A549 (cell line): ENCODE results near the gene SNRNP25. TPM values are rescaled to one million over a fixed set of nuclear protein-coding genes. Genes with fewer than 3 reads are reported as not detected.

Source experiments
- ATAC-seq, 2 experiments: fragments of 200-7000 bp in 1 of 2; fragments of >200 bp in 1 of 2; cut with Nextera tagmentation in 1 of 2; cut with Tn5 transposase in 1 of 2; 3 replicates each; pipeline versions ENCODE4 v1.8.0 to v1.9.1; 2018 to 2020; ENCODE audit warnings: mild to moderate bottlenecking in 1 of 2, moderate library complexity in 1 of 2
- CTCF ChIA-PET: fragments of 300-600 bp; sonication (Branson Sonifier 250); formaldehyde crosslinking; extraction: SDS; loops from one replicate; lab custom pipeline; 2021; ENCODE audit warnings: antibody characterized with exemption, inconsistent platforms; lab: Yijun Ruan, JAX
- POLR2A ChIA-PET: fragments of 350-600 bp; formaldehyde crosslinking; extraction: SDS; loops from one replicate; lab custom pipeline; 2021; ENCODE audit warnings: antibody characterized with exemption, inconsistent platforms; lab: Yijun Ruan, JAX
- DNase-seq, 2 experiments: peaks; one replicate each; pipeline versions ENCODE4 v3.0.0 to v3.0.0-alpha.2; 2011 to 2016; ENCODE audit warnings: low read depth in 1 of 2, low spot score in 1 of 2
- FAIRE-seq: peaks from 2 replicates; lab custom pipeline; 2011; peaks lifted over from hg19 to GRCh38; lab: Jason Lieb, UNC
- H3K27ac ChIP-seq, 2 experiments: fragments of >200 bp; sonication (Bioruptor Twin); formaldehyde crosslinking; 3 replicates each; pipeline ENCODE4 v1.5.1; 2016 to 2017
- H3K4me1 ChIP-seq: fragments of >200 bp; sonication (Bioruptor Twin); formaldehyde crosslinking; 3 replicates; pipeline ENCODE4 v1.6.1; 2016
- H3K4me2 ChIP-seq: fragments of >200 bp; sonication (Bioruptor Twin); formaldehyde crosslinking; 3 replicates; pipeline ENCODE4 v1.6.1; 2016
- H3K4me3 ChIP-seq: fragments of >200 bp; sonication (Bioruptor Twin); formaldehyde crosslinking; 3 replicates; pipeline ENCODE4 v1.5.1; 2016
- H3K9me3 ChIP-seq: fragments of >200 bp; sonication (Bioruptor Twin); formaldehyde crosslinking; 3 replicates; pipeline ENCODE4 v1.6.1; 2016
- CBX2 ChIP-seq: fragments of 200-600 bp; sonication (generic); IDR thresholded peaks from 2 replicates; pipeline ENCODE4 v1.6.1; 2016; ENCODE audit warnings: low read depth, mild to moderate bottlenecking, borderline replicate concordance
- CEBPB ChIP-seq, 2 experiments: fragments of >200 bp in 1 of 2; sonication (Bioruptor Twin) in 1 of 2; formaldehyde crosslinking in 1 of 2; IDR thresholded peaks; 2 replicates each; pipeline ENCODE4 v1.6.1; 2012 to 2016
- EHF ChIP-seq: fragments of 250-450 bp; sonication (Bioruptor Pico); IDR thresholded peaks from 2 replicates; pipeline ENCODE4 v1.5.0; 2020; ENCODE audit warnings: mild to moderate bottlenecking
- FOSB ChIP-seq: fragments of 250-450 bp; sonication (Bioruptor Pico); IDR thresholded peaks from 2 replicates; pipeline ENCODE4 v1.5.0; 2020; ENCODE audit warnings: mild to moderate bottlenecking, moderate library complexity
- FOXS1 ChIP-seq: fragments of 250-450 bp; sonication (Bioruptor Pico); IDR thresholded peaks from 2 replicates; pipeline ENCODE4 v1.5.0; 2020; ENCODE audit warnings: mild to moderate bottlenecking, moderate library complexity
- HDAC2 ChIP-seq: fragments of 200-600 bp; sonication (generic); IDR thresholded peaks from 2 replicates; pipeline ENCODE4 v1.6.1; 2016
- HEYL ChIP-seq: fragments of 250-450 bp; sonication (Bioruptor Pico); IDR thresholded peaks from 2 replicates; pipeline ENCODE4 v1.8.0; 2021; ENCODE audit warnings: mild to moderate bottlenecking, moderate library complexity
- JUNB ChIP-seq: fragments of >200 bp; sonication (Bioruptor Twin); formaldehyde crosslinking; IDR thresholded peaks from 2 replicates; pipeline ENCODE4 v1.6.1; 2016
- KDM1A ChIP-seq: fragments of 200-600 bp; sonication (generic); IDR thresholded peaks from 2 replicates; pipeline ENCODE4 v1.6.1; 2016; ENCODE audit warnings: low read depth, mild to moderate bottlenecking
- KDM5A ChIP-seq: fragments of 200-600 bp; sonication (generic); IDR thresholded peaks from 2 replicates; pipeline ENCODE4 v1.6.1; 2016; ENCODE audit warnings: antibody characterized with exemption, mild to moderate bottlenecking
- MYC ChIP-seq: IDR thresholded peaks from 2 replicates; pipeline ENCODE4 v1.6.1; 2012; ENCODE audit warnings: mild to moderate bottlenecking, inconsistent platforms, low read length, improper control_type of control experiment, borderline replicate concordance
- NPAS2 ChIP-seq: fragments of 250-450 bp; sonication (Bioruptor Pico); IDR thresholded peaks from 2 replicates; pipeline ENCODE4 v1.8.0; 2022; ENCODE audit warnings: mild to moderate bottlenecking, moderate library complexity, borderline replicate concordance
- PHF8 ChIP-seq: fragments of 200-600 bp; sonication (generic); IDR thresholded peaks from 2 replicates; pipeline ENCODE4 v1.6.1; 2016; ENCODE audit warnings: low read depth, mild to moderate bottlenecking, antibody characterized with exemption, moderate library complexity, borderline replicate concordance
- POLR2AphosphoS2 ChIP-seq: conservative IDR thresholded peaks from 2 replicates; pipeline ENCODE4 v1.6.1; 2012; ENCODE audit warnings: low read length, improper control_type of control experiment, inconsistent platforms
- RARB ChIP-seq: fragments of 250-450 bp; sonication (Bioruptor Pico); IDR thresholded peaks from 2 replicates; pipeline ENCODE4 v1.8.0; 2021; ENCODE audit warnings: mild to moderate bottlenecking, moderate library complexity
- SREBF2 ChIP-seq: fragments of 450-650 bp; IDR thresholded peaks from 2 replicates; pipeline ENCODE4 v1.6.1; 2014; ENCODE audit warnings: mild to moderate bottlenecking, moderate library complexity
- TFCP2L1 ChIP-seq: fragments of 250-450 bp; sonication (Bioruptor Pico); IDR thresholded peaks from 2 replicates; pipeline ENCODE4 v1.5.0; 2021; ENCODE audit warnings: mild to moderate bottlenecking
- ZFP36 ChIP-seq: fragments of 450-650 bp; IDR thresholded peaks from 2 replicates; pipeline ENCODE4 v1.6.1; 2014; ENCODE audit warnings: borderline replicate concordance; ENCODE audit not compliant: partially characterized antibody
- ZNF302 ChIP-seq: fragments of 250-450 bp; sonication (Bioruptor Pico); IDR thresholded peaks from 2 replicates; pipeline ENCODE4 v1.9.0; 2021; ENCODE audit warnings: inconsistent platforms, mild to moderate bottlenecking, moderate library complexity
- ZSCAN20 ChIP-seq: fragments of 250-450 bp; sonication (Bioruptor Pico); IDR thresholded peaks from 2 replicates; pipeline ENCODE4 v1.8.0; 2022; ENCODE audit warnings: mild to moderate bottlenecking, moderate library complexity
- whole genome bisulfite sequencing: methylation state at CpG from one replicate; pipeline ENCODE4 v1.1.6; 2017; ENCODE audit errors: missing lambda C conversion rate; 5-methylcytosine and 5-hydroxymethylcytosine counted together
- polyA plus RNA-seq, 4 experiments: library from polyadenylated mRNA; depleted of rRNA in 3 of 4; stranded (reverse); fragments of >200 nt; fragmentation: RNase III in 1 of 4; extraction: RNeasy Plus Mini Kit Qiagen cat#74134 plus additional on column Dnase treatment in 1 of 4; gene quantifications; 2 replicates in 3 of 4; 3 replicates in 1 of 4; pipeline ENCODE4 v1.2.3, GENCODE V29; 2011 to 2017
- TF ChIP-seq, protein P1 (sequence below): fragments of >200 bp; sonication (Bioruptor Twin); formaldehyde crosslinking; IDR thresholded peaks from 3 replicates; pipeline ENCODE4 v1.6.1; 2016
- TF ChIP-seq, protein P2 (sequence below): IDR thresholded peaks from 2 replicates; pipeline ENCODE4 v1.6.1; 2012; ENCODE audit warnings: low read depth, borderline replicate concordance
- TF ChIP-seq, protein P3 (sequence below): fragments of >200 bp; sonication (Bioruptor Twin); formaldehyde crosslinking; IDR thresholded peaks from 2 replicates; pipeline ENCODE4 v1.6.1; 2016
- TF ChIP-seq, protein P4 (sequence below): fragments of 250-450 bp; sonication (Bioruptor Pico); IDR thresholded peaks from 2 replicates; pipeline ENCODE4 v1.5.0; 2020; ENCODE audit warnings: low read depth, mild to moderate bottlenecking, moderate library complexity
- TF ChIP-seq, protein P5 (sequence below): fragments of 200-600 bp; sonication (generic); IDR thresholded peaks from 2 replicates; pipeline ENCODE4 v1.6.1; 2016; ENCODE audit warnings: antibody characterized with exemption, mild to moderate bottlenecking, moderate library complexity

The SNRNP25 gene
- polyA plus RNA-seq, 2 of the 4 experiments (the other 2 are of a cell fraction), result 45.0 to 82.2 TPM

DNA sequence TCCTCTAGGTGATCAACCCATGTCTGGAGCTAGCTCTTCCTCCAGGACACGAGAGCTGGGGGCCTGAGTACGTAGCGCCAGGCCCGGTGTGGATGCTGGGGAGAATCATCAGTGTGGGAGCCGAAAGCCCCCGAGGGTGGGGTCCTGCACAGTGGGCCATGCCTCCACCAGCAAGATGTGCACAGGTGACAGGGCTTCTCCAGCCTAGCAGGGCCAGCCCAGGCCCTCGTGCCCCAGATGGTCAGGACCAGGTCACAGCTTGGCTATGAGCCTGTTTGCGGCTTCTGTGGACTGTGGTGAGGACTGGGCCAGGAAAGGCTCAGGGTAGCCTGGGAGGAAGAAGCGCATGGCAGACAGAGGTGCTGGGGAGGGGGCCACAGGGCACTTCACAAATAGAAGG is 32.2 kb downstream of the SNRNP25 start:
- no peak for DNase-seq
- no peak overlapping the region for H3K4me3 ChIP-seq
- no peak for TF ChIP-seq HEYL (CRISPR knock-in tag)
- no peak for TF ChIP-seq CBX2
- TF ChIP-seq ZFP36, result no peak
- TF ChIP-seq TFCP2L1, result no peak
- TF ChIP-seq FOXS1 (CRISPR knock-in tag), result no peak
- TF ChIP-seq, protein P1, sequence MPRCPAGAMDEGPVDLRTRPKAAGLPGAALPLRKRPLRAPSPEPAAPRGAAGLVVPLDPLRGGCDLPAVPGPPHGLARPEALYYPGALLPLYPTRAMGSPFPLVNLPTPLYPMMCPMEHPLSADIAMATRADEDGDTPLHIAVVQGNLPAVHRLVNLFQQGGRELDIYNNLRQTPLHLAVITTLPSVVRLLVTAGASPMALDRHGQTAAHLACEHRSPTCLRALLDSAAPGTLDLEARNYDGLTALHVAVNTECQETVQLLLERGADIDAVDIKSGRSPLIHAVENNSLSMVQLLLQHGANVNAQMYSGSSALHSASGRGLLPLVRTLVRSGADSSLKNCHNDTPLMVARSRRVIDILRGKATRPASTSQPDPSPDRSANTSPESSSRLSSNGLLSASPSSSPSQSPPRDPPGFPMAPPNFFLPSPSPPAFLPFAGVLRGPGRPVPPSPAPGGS, result no peak
- TF ChIP-seq, all 56 proteins: peak for 0
- WGBS, result 85% methylated on average over 8 of the region's 9 CpGs
- ATAC-seq, result no peak
- H3K4me2 ChIP-seq, result no peak overlapping the region
- POLR2A ChIA-PET, result interaction anchor here (1.1 kb wide), 1 partner anchor 13 kb away, joined by 3 read pairs; the partner anchor contains the start of gene RHBDF1
- peaks cover 10% of the 10 kb centered on the region for H3K4me1 ChIP-seq
- no peak overlapping the region for H3K27ac ChIP-seq
- H3K9me3 ChIP-seq, result no peaks in the 10 kb centered on the region
- CTCF ChIA-PET, result interaction anchor here (0.6 to 30.3 kb wide), 6 partner anchors 8 to 663 kb away, joined by 3 to 718 read pairs (median 8); partner anchors contain the start of genes MPG and RHBDF1
- no peak for FAIRE-seq

DNA sequence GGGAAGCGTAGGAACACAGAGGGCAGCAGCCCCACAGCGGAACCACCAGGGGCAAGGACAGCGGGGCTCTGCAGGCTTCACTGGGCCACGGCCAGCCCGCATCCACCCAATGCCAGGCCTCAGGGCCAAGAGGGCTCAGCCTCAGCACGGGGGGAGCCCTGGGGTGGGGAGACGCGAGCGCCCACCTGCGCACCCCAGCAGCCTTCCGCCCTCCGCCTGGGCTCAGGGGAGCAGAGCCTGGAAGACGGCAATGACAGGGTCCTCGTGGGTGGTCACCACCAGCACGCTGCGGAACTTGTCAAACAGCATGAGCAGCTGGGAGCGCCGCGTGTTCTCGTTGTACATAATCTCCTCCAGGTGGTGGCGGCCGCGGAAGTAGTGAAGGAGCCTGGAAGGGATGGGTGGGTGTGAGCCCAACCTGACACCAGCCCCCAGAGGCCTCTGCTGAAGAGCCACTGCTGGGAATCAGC is 32.9 kb downstream of the SNRNP25 start:
- Histone ChIP-seq H3K4me3 (no peak overlapping the region), H3K9me3 (no peaks in the 10 kb centered on the region), H3K27ac (no peak overlapping the region), H3K4me2 (no peak overlapping the region)
- POLR2A ChIA-PET, result interaction anchor here (0.6 kb wide), 1 partner anchor 11 kb away, joined by 3 read pairs; no protein-coding TSS in a partner anchor
- DNase-seq, result no peak
- TF ChIP-seq SREBF2 (no peak), CBX2 (no peak), FOSB (CRISPR knock-in tag) (no peak), HDAC2 (no peak)
- TF ChIP-seq, all 56 proteins: peak for 0
- no peak for ATAC-seq
- CTCF ChIA-PET, result interaction anchor here (0.9 to 30.3 kb wide), 6 partner anchors 8 to 276 kb away, joined by 4 to 718 read pairs (median 8); partner anchors contain the start of genes MPG and RHBDF1
- WGBS, result 89% methylated on average over 12 of the region's 23 CpGs
- no peak for FAIRE-seq
- peaks cover 10% of the 10 kb centered on the region for H3K4me1 ChIP-seq

DNA sequence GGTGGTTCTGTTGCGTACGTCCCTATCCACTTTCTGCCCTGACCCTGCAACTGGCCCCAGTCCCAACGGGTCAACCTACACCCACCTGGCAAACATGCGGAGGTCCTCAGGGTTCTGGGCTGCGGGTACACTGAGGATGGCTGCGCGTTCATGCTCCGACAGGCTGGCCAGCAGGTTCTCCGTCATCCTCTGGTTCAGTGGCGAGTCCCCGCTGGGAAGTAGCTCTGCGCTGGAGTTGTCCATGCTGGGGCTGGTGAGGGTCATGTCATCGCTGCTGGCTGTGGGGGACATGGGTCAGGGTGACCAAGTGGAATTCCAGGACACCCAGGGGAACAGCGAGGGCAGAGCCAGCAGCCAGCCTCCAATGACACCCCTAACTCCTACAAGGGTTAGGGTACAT is 35.0 kb downstream of the SNRNP25 start:
- DNase-seq (no peak), FAIRE-seq (no peak), ATAC-seq (no peak)
- Histone ChIP-seq H3K27ac (no peak overlapping the region), H3K4me1 (peaks cover 10% of the 10 kb centered on the region), H3K9me3 (no peaks in the 10 kb centered on the region), H3K4me2 (no peak overlapping the region), H3K4me3 (no peak overlapping the region)
- ChIA-PET CTCF (interaction anchor here (1.5 to 30.3 kb wide), 4 partner anchors 8 to 21 kb away, joined by 4 to 718 read pairs (median 51); partner anchors contain the start of genes MPG and RHBDF1), POLR2A (no interaction called here)
- TF ChIP-seq KDM1A (no peak), ZNF302 (CRISPR knock-in tag) (no peak), TFCP2L1 (no peak), JUNB (no peak), KDM5A (no peak), NPAS2 (CRISPR knock-in tag) (no peak), CEBPB (IDR thresholded peaks at IDR 0.05) (no peak), FOXS1 (CRISPR knock-in tag) (no peak), ZSCAN20 (CRISPR knock-in tag) (no peak), EHF (CRISPR knock-in tag) (no peak), HDAC2 (no peak), ZFP36 (no peak), POLR2AphosphoS2 (no peak), PHF8 (no peak), MYC (no peak), RARB (CRISPR knock-in tag) (no peak)
- TF ChIP-seq, protein P2, sequence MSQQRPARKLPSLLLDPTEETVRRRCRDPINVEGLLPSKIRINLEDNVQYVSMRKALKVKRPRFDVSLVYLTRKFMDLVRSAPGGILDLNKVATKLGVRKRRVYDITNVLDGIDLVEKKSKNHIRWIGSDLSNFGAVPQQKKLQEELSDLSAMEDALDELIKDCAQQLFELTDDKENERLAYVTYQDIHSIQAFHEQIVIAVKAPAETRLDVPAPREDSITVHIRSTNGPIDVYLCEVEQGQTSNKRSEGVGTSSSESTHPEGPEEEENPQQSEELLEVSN, result no peak
- TF ChIP-seq, protein P3, sequence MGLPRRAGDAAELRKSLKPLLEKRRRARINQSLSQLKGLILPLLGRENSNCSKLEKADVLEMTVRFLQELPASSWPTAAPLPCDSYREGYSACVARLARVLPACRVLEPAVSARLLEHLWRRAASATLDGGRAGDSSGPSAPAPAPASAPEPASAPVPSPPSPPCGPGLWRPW, result no peak
- TF ChIP-seq, protein P4, sequence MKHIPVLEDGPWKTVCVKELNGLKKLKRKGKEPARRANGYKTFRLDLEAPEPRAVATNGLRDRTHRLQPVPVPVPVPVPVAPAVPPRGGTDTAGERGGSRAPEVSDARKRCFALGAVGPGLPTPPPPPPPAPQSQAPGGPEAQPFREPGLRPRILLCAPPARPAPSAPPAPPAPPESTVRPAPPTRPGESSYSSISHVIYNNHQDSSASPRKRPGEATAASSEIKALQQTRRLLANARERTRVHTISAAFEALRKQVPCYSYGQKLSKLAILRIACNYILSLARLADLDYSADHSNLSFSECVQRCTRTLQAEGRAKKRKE (CRISPR knock-in tag), result no peak
- TF ChIP-seq, protein P5, sequence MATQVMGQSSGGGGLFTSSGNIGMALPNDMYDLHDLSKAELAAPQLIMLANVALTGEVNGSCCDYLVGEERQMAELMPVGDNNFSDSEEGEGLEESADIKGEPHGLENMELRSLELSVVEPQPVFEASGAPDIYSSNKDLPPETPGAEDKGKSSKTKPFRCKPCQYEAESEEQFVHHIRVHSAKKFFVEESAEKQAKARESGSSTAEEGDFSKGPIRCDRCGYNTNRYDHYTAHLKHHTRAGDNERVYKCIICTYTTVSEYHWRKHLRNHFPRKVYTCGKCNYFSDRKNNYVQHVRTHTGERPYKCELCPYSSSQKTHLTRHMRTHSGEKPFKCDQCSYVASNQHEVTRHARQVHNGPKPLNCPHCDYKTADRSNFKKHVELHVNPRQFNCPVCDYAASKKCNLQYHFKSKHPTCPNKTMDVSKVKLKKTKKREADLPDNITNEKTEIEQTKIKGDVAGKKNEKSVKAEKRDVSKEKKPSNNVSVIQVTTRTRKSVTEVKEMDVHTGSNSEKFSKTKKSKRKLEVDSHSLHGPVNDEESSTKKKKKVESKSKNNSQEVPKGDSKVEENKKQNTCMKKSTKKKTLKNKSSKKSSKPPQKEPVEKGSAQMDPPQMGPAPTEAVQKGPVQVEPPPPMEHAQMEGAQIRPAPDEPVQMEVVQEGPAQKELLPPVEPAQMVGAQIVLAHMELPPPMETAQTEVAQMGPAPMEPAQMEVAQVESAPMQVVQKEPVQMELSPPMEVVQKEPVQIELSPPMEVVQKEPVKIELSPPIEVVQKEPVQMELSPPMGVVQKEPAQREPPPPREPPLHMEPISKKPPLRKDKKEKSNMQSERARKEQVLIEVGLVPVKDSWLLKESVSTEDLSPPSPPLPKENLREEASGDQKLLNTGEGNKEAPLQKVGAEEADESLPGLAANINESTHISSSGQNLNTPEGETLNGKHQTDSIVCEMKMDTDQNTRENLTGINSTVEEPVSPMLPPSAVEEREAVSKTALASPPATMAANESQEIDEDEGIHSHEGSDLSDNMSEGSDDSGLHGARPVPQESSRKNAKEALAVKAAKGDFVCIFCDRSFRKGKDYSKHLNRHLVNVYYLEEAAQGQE, result no peak
- WGBS, result 93% methylated on average over 13 of the region's 14 CpGs
